GM18873 (cell line): Measurements from ENCODE around the gene ETFB.

Experiments used
- ATAC-seq: cut with Tn5 transposase; IDR thresholded peaks from one replicate; pipeline ENCODE4 v1.9.1; 2021; ENCODE audit warnings: mild to moderate bottlenecking, moderate library complexity, moderate number of reproducible peaks; ENCODE audit not compliant: unreplicated experiment, low FRiP score

The ETFB gene

DNA sequence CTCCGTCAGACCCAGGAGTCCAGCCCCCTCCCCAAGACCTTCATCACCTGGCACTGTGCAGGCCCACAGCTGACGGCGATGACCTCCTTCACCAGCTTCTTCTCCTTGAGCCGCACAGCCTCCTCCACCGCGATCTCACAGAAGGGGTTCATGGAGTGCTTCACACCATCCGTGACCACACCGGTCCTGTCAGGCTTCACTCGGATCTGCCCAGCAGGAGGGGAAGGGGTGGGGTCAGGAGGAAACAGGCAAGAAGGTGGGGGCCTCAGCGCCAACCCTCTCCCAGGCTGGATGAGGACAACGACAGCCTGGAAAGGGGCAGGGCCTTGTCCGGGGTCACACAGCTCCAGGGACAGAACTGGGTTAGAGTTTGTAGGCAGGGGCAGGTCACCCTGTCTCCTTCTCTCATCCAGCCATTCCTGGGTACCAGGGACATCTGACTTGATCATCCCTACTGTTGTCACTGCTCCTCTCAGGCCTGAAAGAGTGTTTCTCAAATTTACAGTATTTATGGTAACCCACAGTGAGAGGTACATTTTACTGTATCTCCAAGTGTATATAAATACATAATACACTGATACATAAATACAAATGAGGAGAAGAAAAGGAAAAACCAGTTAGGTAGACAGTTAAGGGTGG lies 12.0 kb downstream of the ETFB start:
- no peak for ATAC-seq

GRCh38 chr19:51352783-51353360 lies 13.3 kb downstream of the ETFB start:
- ATAC-seq: no peak

GRCh38 chr19:51351266-51351990 lies 14.8 kb downstream of the ETFB start:
- ATAC-seq: no peak

DNA sequence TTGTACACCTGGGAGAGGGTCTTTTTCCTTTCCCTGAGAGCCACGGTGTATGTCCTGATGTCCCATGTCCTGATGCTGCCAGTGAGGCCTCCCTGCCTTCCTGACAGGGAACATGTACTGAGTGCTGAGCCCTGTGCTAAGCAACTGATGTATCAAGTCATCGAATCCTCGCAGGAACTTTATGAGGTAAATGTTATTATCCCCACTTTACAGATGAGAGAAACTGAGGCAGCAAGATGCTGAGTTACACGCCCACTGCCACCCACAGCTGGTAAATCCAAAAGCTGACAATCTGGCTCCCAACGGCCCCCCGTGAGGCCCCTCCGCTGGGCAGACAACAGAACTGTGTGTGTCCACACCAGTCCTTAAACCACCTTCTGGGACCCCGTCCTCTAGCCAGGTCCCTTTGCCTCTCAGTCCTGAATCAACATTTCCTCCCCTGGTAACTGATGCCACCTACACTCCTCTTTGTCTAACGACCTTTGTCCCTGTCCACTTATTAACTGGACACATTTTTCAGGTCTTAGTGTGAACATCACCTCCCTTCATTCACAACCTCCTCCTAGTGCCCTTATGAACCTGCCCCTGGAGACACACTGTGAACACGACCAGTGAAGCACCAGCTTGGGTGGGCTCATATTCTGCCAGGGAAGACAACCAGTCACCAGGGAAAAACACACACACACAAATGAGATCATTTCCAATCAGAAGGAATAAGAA lies 18.8 kb downstream of the ETFB start:
- ATAC-seq: no peak

GRCh38 chr19:51346742-51347141 lies 19.4 kb downstream of the ETFB start:
- no peak for ATAC-seq

GRCh38 chr19:51345076-51345620 lies 21.0 kb downstream of the ETFB start:
- no peak for ATAC-seq

DNA sequence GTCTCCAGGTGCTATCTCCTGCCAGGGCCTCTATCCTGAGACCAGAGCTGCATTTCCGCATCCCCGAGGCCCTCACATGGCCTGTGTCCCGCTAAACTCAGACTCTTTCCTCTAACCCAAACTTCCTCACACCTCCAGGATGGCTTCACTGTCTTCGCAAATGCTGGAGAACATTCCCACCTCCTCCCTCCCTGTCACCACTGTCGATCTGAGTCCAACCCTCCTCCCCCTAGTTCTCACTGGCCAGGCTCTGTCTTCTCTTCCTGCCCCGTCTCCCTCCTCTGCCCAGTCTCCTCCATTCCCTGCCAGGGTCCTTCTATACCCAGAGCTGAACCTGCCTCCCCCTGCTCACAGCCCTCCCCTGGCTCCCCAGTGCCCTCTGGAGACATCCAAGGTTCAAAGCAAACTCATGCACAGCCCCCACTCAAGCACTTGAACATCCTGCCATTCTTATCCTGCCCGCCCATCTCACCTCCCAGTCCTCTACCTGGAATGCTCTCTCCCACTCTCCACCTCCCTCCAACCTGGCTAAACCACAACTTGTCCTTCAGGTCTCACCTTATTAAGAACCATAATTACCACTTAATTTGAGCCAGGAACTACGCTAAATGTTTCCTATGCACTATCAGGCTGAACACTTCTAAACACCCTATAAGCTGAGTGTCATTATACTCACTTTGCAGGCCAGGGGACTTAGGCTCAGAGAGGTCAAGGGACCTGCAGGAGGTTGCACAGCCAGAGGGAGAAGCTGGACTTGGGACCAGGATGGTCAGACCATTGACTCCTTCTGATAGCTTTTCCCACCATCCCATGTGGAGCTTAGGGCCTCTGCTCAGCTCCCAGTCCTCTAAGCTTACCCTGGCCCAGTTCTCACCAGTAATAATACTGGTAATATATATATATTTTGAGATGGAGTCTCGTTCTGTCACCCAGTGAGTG lies 23.3 kb downstream of the ETFB start:
- no peak for ATAC-seq

DNA sequence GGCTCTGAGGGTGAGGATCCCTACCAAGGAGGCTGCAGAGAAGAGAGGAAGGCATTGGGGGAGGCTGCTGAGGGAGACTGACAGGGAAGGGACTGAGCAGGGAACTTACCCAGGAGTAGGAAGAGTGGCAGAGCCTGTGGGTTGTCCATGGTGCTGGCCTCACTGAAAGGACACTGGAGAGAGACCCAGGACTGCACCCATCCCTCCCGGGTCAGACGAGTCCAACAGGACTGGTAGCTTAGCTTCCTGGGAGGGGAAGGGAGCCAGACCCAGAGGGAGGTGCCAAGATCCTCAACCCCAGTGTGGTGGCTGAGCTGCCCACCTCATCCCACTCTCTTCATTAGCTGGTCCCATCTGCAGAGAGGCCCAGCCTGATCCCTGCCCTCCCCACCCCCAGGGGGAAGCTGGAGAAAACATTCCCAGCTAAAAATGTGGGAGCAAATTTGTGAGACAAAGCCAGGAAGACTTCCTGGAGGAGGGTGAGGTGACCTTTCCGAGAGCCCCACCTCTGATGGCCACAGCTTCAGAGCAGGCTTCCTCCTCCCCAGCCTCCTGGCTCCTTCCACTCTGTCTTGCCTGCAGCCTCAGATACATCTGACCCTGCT lies 24.1 kb downstream of the ETFB start, which contains the start of gene VSIG10L:
Gene VSIG10L (minus strand): TSS at position 164 of the 605 bp plus-strand sequence. CDS start 15 bp downstream, at position 149.
- ATAC-seq: no peak

DNA sequence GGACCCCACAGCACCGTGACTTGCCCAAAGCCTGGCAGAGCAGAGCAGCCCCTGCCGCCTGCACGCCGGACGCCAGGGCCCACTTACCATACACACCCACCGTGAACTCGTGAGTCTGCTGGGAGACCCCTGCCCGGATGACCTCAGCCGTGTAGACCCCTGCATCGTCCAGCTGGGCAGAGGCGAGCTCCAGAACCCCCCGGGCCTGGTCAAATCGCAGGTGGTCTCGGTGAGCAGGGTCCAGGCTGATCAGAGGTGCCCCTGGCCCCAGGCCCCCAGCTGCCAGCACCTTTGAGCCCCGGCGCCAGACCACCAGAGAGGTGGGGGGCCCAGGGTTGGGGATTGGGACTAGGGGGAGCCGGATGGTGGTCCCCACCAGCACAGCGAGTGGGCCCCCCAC lies 25.1 kb downstream of the ETFB start:
- no peak for ATAC-seq

GRCh38 chr19:51339687-51340656 lies 26.2 kb downstream of the ETFB start:
- peak; percentile 26 for ATAC-seq

DNA sequence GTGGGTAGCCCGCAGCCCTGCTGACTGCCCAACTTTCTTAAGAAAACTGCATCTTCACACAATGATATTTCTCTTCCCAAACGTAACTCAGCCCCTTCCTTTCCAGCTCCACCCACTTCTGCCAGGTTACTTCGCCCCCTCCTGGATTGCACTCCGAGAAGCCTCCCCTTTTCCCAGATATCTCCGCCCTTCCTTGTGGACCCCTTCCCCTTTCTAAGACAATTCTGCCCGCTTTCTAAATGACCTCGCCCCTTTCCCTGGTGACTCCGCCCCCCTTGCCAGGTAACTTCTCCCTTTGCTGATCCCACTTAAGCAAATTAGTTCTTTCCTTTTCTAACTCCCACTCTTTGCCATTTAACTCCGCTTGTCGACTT lies 26.9 kb downstream of the ETFB start:
- ATAC-seq: peak; percentile 4

GRCh38 chr19:51338563-51339312 lies 27.4 kb downstream of the ETFB start:
- ATAC-seq: peak; percentile 40

DNA sequence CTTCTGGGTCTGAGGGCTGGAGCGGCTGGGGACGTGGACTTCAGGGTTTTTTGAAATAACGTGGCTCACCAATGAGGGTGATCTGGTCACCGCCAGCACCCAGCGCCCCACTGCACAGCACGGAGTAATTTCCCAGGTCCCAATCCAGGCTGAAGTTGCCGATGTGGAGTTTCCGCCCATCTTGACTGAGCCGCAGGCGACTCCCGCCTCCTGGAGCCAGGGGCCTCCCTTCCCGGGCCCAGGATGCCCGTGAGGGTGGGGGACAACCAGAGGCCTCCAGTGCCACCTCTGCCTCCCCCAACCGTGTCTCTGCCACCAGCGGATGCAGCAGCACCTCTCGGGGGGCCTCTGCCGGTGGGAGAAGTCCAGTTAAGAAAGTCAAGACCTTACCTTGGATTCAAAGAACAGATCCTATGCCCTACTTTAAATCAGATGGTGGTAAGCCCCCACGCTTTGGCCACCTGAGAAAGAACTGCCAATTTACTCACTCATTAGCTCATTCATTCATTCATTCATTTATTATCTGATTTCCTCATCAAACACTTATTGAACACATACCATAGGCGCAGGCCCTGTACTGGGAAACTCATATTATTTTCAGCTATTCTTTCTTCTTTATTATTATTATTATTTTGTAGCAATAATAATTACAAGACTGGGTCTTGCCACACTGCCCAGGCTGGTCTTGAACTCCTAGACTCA lies 28.2 kb downstream of the ETFB start:
- ATAC-seq: no peak

- ATAC-seq: no peak
Measured at GRCh38 chr19:51337141-51337860, 28.9 kb downstream of the ETFB start.

DNA sequence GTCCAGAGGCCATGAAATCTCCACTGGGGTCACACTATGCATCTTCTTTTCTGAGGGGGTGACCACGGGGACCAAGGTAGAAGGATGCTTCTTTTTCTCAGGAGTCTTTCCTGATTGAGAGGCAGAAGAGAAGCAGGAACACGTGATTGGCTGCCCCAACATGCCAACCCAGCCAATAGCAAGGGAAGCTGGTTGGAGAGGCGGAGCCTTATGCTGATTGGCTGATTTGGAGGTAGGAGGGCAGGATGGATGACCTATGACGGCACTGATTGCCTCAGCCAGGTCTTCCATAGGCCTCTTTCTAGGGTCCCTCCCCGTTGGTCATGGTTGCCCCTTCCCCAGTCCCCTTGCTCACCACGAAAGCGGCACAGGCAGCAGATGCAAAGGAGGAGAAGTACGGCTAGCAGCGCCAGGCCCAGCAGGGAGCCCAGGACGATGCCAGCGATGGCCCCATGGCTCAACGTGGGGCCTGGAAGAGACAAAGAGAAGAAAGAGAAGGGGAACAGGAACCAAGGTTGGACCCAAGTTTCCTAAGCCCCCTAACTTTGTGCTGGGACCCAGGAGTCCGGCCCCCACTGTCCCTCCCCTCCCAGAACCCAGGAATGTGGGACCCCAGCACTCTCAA lies 32.2 kb downstream of the ETFB start:
- ATAC-seq: no peak

DNA sequence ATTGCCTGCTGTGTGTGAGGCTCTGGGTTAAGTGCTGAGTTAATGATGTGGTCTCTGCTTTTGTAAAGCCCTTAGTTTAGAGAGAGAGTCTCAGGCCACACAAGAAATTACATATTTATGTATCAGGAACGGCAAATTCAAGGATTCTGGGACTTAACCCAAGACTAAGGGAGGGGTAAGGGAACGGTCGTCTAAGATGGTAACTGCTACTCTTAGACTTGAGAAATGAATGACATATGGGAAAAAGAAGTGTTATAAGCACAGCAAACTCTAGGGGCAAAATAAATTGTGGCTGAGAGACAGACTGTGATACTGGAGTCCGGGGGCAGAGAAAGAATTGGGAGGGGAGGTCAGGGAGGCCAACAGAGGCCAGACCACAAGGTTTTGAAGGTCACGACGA lies 34.5 kb downstream of the ETFB start:
- no peak for ATAC-seq
